GM21360 (cell line): ENCODE measurements around the gene NDUFS2.
"Not testable (repeated sequence)": the region's sequence is repeated elsewhere in the genome, so short reads cannot be mapped to it uniquely, and the experiment has no call there.

Experiments
- ATAC-seq: cut with Tn5 transposase; IDR thresholded peaks from one replicate; pipeline ENCODE4 v1.9.1; 2021; ENCODE audit warnings: mild to moderate bottlenecking, moderate library complexity; ENCODE audit not compliant: unreplicated experiment

The NDUFS2 gene

DNA sequence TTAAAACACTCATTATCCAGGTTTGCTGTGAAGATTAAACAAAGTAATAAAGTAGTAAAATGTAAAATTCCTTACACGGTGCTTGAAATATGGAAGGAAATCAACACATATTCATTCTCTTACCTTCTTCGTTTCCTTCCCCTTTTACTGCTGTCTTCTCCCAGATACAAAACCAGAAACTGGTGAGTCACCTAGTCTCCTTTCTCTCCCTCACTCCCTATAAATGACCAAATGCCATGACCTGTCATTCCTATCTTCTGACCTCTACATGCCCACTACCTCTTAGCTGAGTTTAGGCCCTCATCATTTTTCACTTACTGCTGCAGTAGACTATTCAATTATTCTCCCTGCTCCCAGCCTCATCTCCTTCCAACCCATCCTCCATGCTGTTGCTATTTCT, 40.1 kb downstream of the NDUFS2 start:
- no peak for ATAC-seq

GRCh38 chr1:161244888-161245287, 42.7 kb downstream of the NDUFS2 start:
- ATAC-seq, result no peak

DNA sequence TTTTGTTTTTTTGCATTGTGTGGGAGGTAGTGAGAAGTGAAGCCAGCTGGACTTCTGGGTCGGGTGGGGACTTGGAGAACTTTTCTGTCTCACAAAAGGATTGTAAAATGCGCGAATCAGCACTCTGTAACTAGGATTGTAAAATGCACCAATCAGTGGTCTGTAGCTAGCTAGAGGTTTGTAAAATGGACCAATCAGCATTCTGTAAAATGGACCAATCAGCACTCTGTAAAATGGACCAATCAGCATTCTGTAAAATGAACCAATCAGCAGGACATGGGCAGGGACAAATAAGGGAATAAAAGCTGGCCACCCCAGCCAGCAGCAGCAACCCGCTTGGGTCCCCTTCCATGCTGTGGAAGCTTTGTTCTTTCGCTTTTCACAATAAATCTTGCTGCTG, 47.9 kb downstream of the NDUFS2 start:
- ATAC-seq, result not testable (repeated sequence)

GRCh38 chr1:161250829-161251228, 48.7 kb downstream of the NDUFS2 start:
- no peak for ATAC-seq

DNA sequence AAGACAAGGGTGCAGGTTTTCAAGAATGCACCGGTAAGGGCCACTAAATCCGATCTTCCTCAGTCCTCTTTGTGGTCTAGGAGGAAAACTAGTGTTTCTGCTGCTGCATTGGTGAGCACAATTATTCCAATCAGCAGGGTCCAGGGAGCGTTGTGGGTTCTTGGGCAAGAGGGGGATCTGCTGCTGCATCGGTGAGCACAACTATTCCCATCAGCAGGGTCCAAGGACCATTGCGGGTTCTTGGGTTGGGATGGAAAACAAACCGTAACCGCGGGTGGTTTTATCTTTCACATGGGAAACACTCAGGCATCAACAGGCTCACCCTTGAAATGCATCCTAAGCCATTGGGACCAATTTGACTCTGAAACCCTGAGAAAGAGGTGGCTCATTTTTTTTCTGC, 49.4 kb downstream of the NDUFS2 start:
- ATAC-seq, result no peak

DNA sequence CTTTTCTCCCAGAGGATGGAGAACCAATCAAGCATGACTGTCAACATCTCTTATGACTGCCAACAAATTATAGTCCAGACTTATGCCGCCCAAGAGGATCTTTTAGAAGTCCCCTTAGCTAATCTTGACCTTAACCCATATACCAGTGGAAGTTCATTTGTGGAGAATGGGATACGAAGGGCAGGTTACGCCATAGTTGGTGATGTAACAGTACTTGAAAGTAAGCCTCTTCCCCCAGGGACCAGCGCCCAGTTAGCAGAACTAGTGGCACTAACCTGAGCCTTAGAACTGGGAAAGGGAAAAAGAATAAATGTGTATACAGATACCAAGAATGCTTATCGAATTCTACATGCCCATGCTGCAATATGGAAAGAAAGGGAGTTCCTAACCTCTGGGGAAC, 53.1 kb downstream of the NDUFS2 start:
- ATAC-seq, result not testable (repeated sequence)

DNA sequence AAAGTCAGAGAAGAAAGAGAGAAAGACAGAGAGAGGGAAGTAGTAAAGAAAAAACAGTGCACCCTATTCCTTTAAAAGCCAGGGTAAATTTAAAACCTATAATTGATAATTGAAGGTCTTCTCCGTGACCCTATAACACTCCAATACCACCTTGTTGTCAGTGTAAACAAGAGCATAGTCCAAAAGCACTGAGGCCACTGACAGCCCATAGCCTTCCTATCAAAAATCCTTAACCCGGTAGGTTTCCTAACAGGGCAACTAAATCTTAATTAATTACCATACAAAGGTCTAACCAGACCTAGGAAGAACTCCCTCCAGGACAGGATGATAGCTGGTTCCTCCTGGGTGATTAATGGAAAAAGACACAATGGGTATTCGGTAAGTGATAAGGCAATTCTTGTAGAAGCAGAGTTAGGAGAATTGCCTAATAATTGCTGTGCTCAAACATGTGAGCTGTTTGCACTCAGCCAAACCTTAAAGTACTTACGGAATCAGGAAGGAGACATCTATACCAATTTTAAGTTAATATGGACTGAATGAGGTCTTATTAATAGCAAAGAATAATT, 53.9 kb downstream of the NDUFS2 start:
- not testable (repeated sequence) for ATAC-seq

GRCh38 chr1:161257109-161257508, 54.9 kb downstream of the NDUFS2 start:
- not testable (repeated sequence) for ATAC-seq

GRCh38 chr1:161258439-161259344, 56.5 kb downstream of the NDUFS2 start, which contains the start of gene PCP4L1:
PCP4L1 (plus strand) TSS chr1:161258745; CDS start chr1:161258975, 230 bp downstream.
- ATAC-seq, result no peak

DNA sequence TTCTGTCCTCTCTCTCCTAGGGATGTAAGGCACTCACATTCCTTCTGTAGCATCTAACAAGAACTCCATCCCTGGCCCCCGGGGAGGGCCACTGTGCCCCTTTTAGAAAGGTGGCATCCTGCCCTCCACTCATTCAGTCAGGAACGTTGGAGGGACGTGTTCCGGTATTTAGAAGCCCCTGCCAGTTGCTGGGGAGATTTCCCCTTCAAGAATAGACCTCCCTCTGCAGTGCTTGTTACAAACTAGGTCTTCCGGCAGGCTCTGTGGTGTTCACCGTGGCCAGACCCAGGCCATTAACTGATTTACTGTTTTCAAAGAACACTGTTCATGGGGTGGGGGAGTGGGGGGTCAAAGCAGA, 57.2 kb downstream of the NDUFS2 start:
- no peak for ATAC-seq

DNA sequence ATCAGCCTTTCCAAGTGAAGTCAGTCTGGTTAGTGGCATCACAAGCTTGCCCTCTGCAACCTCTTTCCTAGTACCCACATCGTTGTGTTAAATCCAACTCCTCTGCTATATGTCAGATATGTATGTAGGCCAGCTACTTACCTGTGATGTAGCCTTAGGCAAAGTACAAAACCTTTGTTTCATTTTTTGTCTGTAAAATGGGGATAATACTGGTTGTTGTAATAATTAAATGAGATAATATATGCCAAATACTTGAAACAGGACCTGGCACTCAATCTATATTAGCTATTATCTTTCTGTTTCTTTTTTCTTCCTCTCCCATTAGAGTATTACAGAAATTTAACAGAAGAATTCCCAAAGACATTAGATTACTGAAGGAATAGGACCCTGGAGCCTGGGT, 57.6 kb downstream of the NDUFS2 start:
- ATAC-seq, result no peak

GRCh38 chr1:161260376-161261260, 58.5 kb downstream of the NDUFS2 start:
- no peak for ATAC-seq

DNA sequence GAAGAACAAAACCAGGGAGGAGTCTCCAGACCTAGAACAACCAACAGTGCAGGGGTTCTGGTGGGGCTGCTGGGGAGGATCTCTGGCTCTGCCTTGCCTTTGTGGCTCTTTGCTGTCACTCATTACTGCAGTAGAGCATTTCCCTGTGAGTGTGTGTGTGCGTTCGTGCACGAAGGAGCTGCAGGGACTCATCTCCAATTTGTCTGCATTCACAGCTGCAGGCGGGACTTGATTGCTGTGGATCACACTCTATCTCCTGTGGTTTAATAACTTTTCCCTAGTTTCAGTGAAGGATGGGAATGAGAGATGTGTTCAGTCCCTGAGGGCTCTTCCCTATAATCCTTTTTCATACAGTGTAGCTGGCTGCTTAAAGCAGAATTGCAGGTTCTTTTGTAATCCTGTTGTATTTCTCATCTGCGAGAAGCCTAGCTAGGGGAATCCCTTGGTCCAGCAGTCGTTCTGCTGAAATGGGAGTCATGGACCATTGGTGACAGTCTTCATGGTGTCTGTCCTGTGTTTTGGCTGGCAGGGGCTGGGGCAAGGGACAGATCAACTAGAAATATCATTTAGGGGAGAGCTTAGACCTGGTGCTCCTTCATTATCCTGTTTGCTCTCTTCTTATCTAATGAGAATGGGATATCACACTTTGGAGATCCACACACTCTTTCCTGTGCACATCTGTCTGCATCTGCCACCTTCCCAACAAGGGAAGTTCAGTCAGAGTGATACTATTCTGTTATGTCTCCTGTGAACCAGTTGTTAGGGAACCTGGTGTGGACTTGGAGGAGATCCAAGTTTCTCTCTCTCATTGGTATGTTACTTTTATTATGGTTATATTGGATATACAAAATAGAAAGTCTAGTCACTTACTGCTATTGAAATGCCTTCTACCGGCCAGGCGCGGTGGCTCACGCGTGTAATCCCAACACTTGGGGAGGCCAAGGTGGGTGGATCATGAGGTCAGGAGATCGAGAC, 59.4 kb downstream of the NDUFS2 start:
- ATAC-seq, result no peak
